Endothelial cell of umbilical vein (primary cell): ENCODE measurements around the gene CHMP5. TPM values are rescaled to one million over a fixed set of nuclear protein-coding genes. Genes with fewer than 3 reads are reported as not detected.

Experiments used
- BruUV-seq: library from RNA; stranded (reverse); fragments of 400-500 nt; replicated peaks from 2 replicates; lab custom pipeline; 2021; lab: Mats Ljungman, UMichigan
- CTCF ChIA-PET: fragments of 300-600, 350-600 bp; sonication (Branson Sonifier 250); formaldehyde crosslinking; loops from one replicate; lab custom pipeline; 2021; ENCODE audit warnings: antibody characterized with exemption, inconsistent platforms; lab: Charles Lee
- POLR2A ChIA-PET: fragments of 300-600, 350-600 bp; sonication (Branson Sonifier 250); formaldehyde crosslinking; loops from one replicate; lab custom pipeline; 2021; ENCODE audit warnings: antibody characterized with exemption, inconsistent platforms; lab: Charles Lee
- DNase-seq: peaks from one replicate; pipeline ENCODE4 v3.0.0-alpha.2; 2011; ENCODE audit warnings: low read depth, low spot score
- FAIRE-seq: peaks from 2 replicates; lab custom pipeline; 2011; peaks lifted over from hg19 to GRCh38; lab: Jason Lieb, UNC
- H2AFZ ChIP-seq: 2 replicates; pipeline ENCODE4 v1.6.0; 2012; ENCODE audit warnings: low read depth, low read length, control low read depth, inconsistent platforms
- H3K27ac ChIP-seq: 2 replicates; pipeline ENCODE4 v1.5.1; 2011; ENCODE audit warnings: low read depth, mild to moderate bottlenecking, control low read depth, low read length, moderate library complexity; ENCODE audit not compliant: insufficient read depth
- H3K27me3 ChIP-seq, 2 experiments: 2 replicates each; pipeline versions ENCODE4 v1.6.0 to v1.6.1; 2011; ENCODE audit warnings: low read length in 2 of 2, mixed read lengths in 1 of 2; ENCODE audit not compliant: control insufficient read depth in 2 of 2, insufficient read depth in 2 of 2
- H3K36me3 ChIP-seq, 2 experiments: 2 replicates in 1 of 2; 3 replicates in 1 of 2; pipeline ENCODE4 v1.5.1; 2011; ENCODE audit warnings: low read length in 2 of 2, mild to moderate bottlenecking in 1 of 2, moderate library complexity in 1 of 2; ENCODE audit not compliant: control insufficient read depth in 2 of 2, insufficient read depth in 2 of 2; ENCODE audit errors: extremely low read depth in 1 of 2
- H3K4me1 ChIP-seq: 3 replicates; pipeline ENCODE4 v1.5.1; 2011; ENCODE audit warnings: mild to moderate bottlenecking, low read length; ENCODE audit not compliant: control insufficient read depth, insufficient read depth; ENCODE audit errors: extremely low read depth
- H3K4me2 ChIP-seq: 2 replicates; pipeline ENCODE4 v1.6.1; 2011; ENCODE audit warnings: low read length, control low read depth, mixed read lengths; ENCODE audit not compliant: insufficient read depth
- H3K4me3 ChIP-seq, 3 experiments: fragments of 200-600 bp in 1 of 3; sonication (generic), shearing (Covaris generic) in 1 of 3; replicated peaks in 1 of 3; 2 replicates each; pipeline ENCODE4 v1.5.1; 2011 to 2016; ENCODE audit warnings: control low read depth in 3 of 3, low read length in 3 of 3, mild to moderate bottlenecking in 2 of 3, inconsistent platforms in 1 of 3, low read depth in 1 of 3, moderate library complexity in 1 of 3; ENCODE audit not compliant: insufficient read depth in 1 of 3
- H3K79me2 ChIP-seq: 2 replicates; pipeline ENCODE4 v1.6.0; 2012; ENCODE audit warnings: low read length, inconsistent platforms; ENCODE audit not compliant: control insufficient read depth, insufficient read depth
- H3K9ac ChIP-seq: replicated peaks from 2 replicates; pipeline ENCODE3; 2011; ENCODE audit warnings: low read length, control low read depth; ENCODE audit not compliant: insufficient read depth; ENCODE audit errors: extremely low read depth
- H3K9me1 ChIP-seq: replicated peaks from 3 replicates; pipeline ENCODE4 v1.6.0; 2011; ENCODE audit warnings: mild to moderate bottlenecking, low read length; ENCODE audit not compliant: control insufficient read depth, insufficient read depth; ENCODE audit errors: extremely low read depth
- H3K9me3 ChIP-seq: replicated peaks from 2 replicates; pipeline ENCODE4 v1.5.1; 2012; ENCODE audit warnings: low read length, inconsistent platforms; ENCODE audit not compliant: control insufficient read depth, insufficient read depth
- H4K20me1 ChIP-seq: replicated peaks from 2 replicates; pipeline ENCODE3; 2011; ENCODE audit warnings: mild to moderate bottlenecking, low read length; ENCODE audit not compliant: control insufficient read depth, insufficient read depth; ENCODE audit errors: extremely low read depth
- CTCF ChIP-seq, 2 donors: IDR thresholded peaks; 1 replicate in 1 of 2; 2 replicates in 1 of 2; pipeline ENCODE4 v1.5.1; 2011; ENCODE audit warnings: low read length in 2 of 2, mild to moderate bottlenecking in 2 of 2, moderate library complexity in 2 of 2, control low read depth in 1 of 2, inconsistent platforms in 1 of 2, low read depth in 1 of 2; ENCODE audit not compliant: insufficient read depth in 1 of 2; ENCODE audit errors: extremely low read depth in 1 of 2
- EZH2 ChIP-seq: IDR thresholded peaks from 2 replicates; pipeline ENCODE4 v1.6.1; 2012; ENCODE audit warnings: borderline replicate concordance, low read depth, mild to moderate bottlenecking, moderate library complexity, low read length, inconsistent platforms; ENCODE audit not compliant: severe bottlenecking
- FOS ChIP-seq: IDR thresholded peaks from 2 replicates; pipeline ENCODE4 v1.6.1; 2011; ENCODE audit warnings: mild to moderate bottlenecking, low read length, moderate library complexity, borderline replicate concordance; ENCODE audit not compliant: insufficient read depth
- GATA2 ChIP-seq: IDR thresholded peaks from 2 replicates; pipeline ENCODE4 v1.7.0; 2011; ENCODE audit warnings: low read depth, mild to moderate bottlenecking, moderate library complexity, mixed read lengths, low read length; ENCODE audit not compliant: insufficient read length, insufficient read depth
- JUN ChIP-seq: IDR thresholded peaks from 2 replicates; pipeline ENCODE4 v1.6.1; 2011; ENCODE audit warnings: borderline replicate concordance, low read depth; ENCODE audit not compliant: insufficient read length, insufficient read depth
- MAX ChIP-seq: IDR thresholded peaks from 2 replicates; pipeline ENCODE4 v1.6.1; 2011; ENCODE audit not compliant: insufficient read depth, insufficient read length
- MYC ChIP-seq: IDR thresholded peaks from one replicate; pipeline ENCODE4 v1.6.1; 2011; ENCODE audit warnings: mild to moderate bottlenecking, low read depth, low read length
- POLR2A ChIP-seq: IDR thresholded peaks from 2 replicates; pipeline ENCODE4 v1.6.1; 2012; ENCODE audit warnings: low read depth, mild to moderate bottlenecking, control low read depth, low read length
- POLR2AphosphoS5 ChIP-seq: IDR thresholded peaks from 2 replicates; pipeline ENCODE4 v1.6.1; 2012; ENCODE audit warnings: low read depth, mild to moderate bottlenecking, control low read depth, low read length, moderate library complexity; ENCODE audit not compliant: insufficient read depth
- dilution Hi-C: fragments of 300-500 bp; cut with MboI; formaldehyde crosslinking; loops from one replicate; pipeline ENCODE4 v1.15.0; 2019; ENCODE audit warnings: low sequenced_read_pairs; ENCODE audit not compliant: extremely low pct_ligation_motif_present
- intact Hi-C: fragments of 100-400 bp; cut with micrococcal nuclease; formaldehyde crosslinking; loops from one replicate; pipeline ENCODE4 v1.10.0; 2022
- polyA plus RNA-seq, 4 experiments: library from polyadenylated mRNA; depleted of rRNA in 3 of 4; stranded (reverse) in 3 of 4; unstranded in 1 of 4; fragments of >200 nt; gene quantifications; 2 replicates each; pipeline versions ENCODE4 v1.2.1 to v1.2.3, GENCODE V29; 2011 to 2012; ENCODE audit warnings: missing spikeins in 1 of 4
- total RNA-seq: library from RNA; stranded (reverse); gene quantifications from 2 replicates; pipeline ENCODE4 v1.2.3, GENCODE V29; 2021

Gene CHMP5
- total and polyA plus RNA-seq, 2 donors (not counting 3 experiments of a cell fraction or from before 2014, with no cell fraction given) = 33.2 to 55.8 TPM

DNA sequence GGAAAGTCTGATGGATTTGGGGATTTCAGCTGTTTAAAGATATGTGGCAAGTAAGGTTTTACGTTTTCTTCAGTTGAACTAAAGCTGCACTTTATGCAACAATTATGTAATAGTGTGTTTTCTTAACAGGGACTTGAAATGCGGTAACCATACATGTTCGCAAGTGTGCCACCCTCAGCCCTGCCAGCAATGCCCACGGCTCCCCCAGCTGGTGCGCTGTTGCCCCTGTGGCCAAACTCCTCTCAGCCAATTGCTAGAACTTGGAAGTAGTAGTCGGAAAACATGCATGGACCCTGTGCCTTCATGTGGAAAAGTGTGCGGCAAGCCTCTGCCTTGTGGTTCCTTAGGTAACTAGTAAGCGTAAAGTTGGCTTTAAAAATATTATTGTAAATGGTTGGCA lies 53.9 kb downstream of the CHMP5 start:
- FAIRE-seq = no peak
- no peaks in the 10 kb centered on the region for H3K9me1 ChIP-seq
- no peak overlapping the region for H2AFZ ChIP-seq
- no peak overlapping the region for H3K27ac ChIP-seq
- TF ChIP-seq MYC (no peak), JUN (no peak), FOS (no peak), GATA2 (no peak), EZH2 (no peak), POLR2AphosphoS5 (no peak), MAX (no peak), POLR2A (no peak), CTCF (IDR thresholded peaks at IDR 0.05; ENCODE audit: extremely low read depth in 1 of 2, insufficient read depth in 1 of 2, low read depth in 1 of 2, low read length in 2 of 2) (no peak)
- no peak overlapping the region for H3K4me2 ChIP-seq
- dilution Hi-C loops = no loop called here
- no peaks in the 10 kb centered on the region for H4K20me1 ChIP-seq
- H3K27me3 ChIP-seq = no peaks in the 10 kb centered on the region
- H3K9me3 ChIP-seq = no peaks in the 10 kb centered on the region
- ChIA-PET POLR2A (no interaction called here), CTCF (no interaction called here)
- no peak overlapping the region for H3K4me3 ChIP-seq
- BruUV-seq = no TSS peak
- intact Hi-C loops = no loop called here
- no peaks in the 10 kb centered on the region for H3K79me2 ChIP-seq
- H3K4me1 ChIP-seq = peaks cover 22% of the 10 kb centered on the region
- H3K36me3 ChIP-seq = peaks cover 14 to 18% of the 10 kb centered on the region in 2 experiments
- no peak overlapping the region for H3K9ac ChIP-seq
- no peak for DNase-seq
